Right atrium auricular region (tissue), 2 donors: Measurements from ENCODE around the gene PLA2R1. TPM values are rescaled to one million over a fixed set of nuclear protein-coding genes. Genes with fewer than 3 reads are reported as not detected.

Experiments used
- DNase-seq: peaks from one replicate; pipeline ENCODE4 v3.0.0-alpha.2; 2019; ENCODE audit warnings: low spot score
- H3K27ac ChIP-seq, 2 donors: fragments of 200-600 bp; sonication (generic); 1 replicate in 1 of 2; 2 replicates in 1 of 2; pipeline ENCODE4 v1.5.1; 2016 to 2019
- H3K27me3 ChIP-seq, 2 donors: fragments of 200-600 bp; sonication (generic); one replicate each; pipeline versions ENCODE4 v1.5.1 to v1.6.0; 2017 to 2019
- H3K36me3 ChIP-seq: fragments of 200-600 bp; sonication (generic); one replicate; pipeline ENCODE4 v1.5.1; 2016
- H3K4me1 ChIP-seq, 2 donors: fragments of 200-600 bp; sonication (generic); one replicate each; pipeline versions ENCODE4 v1.5.1 to v1.6.0; 2017 to 2019
- H3K4me3 ChIP-seq, 2 donors: fragments of 200-600 bp; sonication (generic); 1 replicate in 1 of 2; 2 replicates in 1 of 2; pipeline ENCODE4 v1.5.1; 2017 to 2019; ENCODE audit warnings: mild to moderate bottlenecking in 1 of 2, moderate library complexity in 1 of 2
- H3K9me3 ChIP-seq, 2 donors: fragments of 200-600 bp; sonication (generic); one replicate each; pipeline ENCODE4 v1.5.1; 2019
- total RNA-seq, 2 donors: library from RNA; depleted of rRNA; stranded (reverse); fragments of >200 nt; gene quantifications; one replicate each; pipeline ENCODE4 v1.1.0, GENCODE V29; 2016
- TF ChIP-seq, protein P1 (sequence below), 2 donors: fragments of 200-600 bp; sonication (generic); IDR thresholded peaks; one replicate each; pipeline ENCODE4 v1.5.1; 2019; ENCODE audit warnings: antibody characterized with exemption in 2 of 2

Gene PLA2R1
- total RNA-seq, 2 donors from 2014 or later, result 2.8 to 3.3 TPM

DNA sequence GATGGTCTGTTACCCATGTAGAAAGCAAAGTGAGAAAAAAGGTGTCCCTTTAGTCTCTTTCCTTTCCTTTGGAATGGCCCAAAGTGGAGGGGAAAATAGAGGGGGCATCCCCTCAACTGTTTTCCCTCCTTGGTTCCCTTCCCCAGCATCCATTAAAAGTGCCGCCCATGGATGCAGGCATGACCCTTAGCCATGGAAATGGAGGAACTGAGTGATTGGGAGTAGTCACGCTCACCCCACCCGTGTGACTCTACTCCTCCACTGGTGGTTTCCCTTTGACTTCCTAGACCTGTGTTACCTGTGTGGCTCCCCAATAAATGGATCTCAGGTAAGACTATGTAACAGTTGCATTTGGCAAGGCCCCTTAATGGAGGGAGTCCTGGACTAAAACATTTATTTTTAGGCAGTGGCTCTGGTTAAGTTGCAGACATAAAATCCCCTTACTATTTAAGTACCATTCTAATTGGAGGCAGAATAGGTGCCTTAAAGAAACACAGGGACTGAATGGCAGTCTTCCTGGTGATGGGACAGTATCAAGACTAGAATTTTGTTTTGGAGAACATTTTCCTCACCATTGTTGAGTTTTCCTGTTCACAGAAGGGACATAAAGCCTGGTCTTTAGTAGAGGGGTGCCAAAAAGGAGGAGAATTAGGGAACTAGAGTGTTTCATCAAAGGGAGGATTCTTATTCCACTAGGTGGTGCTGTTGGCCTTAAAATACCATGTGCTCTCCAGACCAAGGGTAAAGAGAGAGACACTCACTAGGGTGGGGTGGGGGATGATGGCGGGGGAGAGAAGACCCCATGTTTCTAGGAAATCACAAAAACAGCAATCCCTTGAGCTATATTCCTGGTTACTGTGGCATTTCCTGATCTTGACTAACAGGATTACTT lies 25.7 kb upstream of the PLA2R1 start:
- Histone ChIP-seq H3K4me3 (no peak overlapping the region), H3K9me3 (peaks cover 38 to 76% of the 10 kb centered on the region in 2 donors), H3K36me3 (no peaks in the 10 kb centered on the region), H3K27ac (no peak overlapping the region), H3K4me1 (no peaks in the 10 kb centered on the region), H3K27me3 (no peaks in the 10 kb centered on the region)
- TF ChIP-seq, protein P1, sequence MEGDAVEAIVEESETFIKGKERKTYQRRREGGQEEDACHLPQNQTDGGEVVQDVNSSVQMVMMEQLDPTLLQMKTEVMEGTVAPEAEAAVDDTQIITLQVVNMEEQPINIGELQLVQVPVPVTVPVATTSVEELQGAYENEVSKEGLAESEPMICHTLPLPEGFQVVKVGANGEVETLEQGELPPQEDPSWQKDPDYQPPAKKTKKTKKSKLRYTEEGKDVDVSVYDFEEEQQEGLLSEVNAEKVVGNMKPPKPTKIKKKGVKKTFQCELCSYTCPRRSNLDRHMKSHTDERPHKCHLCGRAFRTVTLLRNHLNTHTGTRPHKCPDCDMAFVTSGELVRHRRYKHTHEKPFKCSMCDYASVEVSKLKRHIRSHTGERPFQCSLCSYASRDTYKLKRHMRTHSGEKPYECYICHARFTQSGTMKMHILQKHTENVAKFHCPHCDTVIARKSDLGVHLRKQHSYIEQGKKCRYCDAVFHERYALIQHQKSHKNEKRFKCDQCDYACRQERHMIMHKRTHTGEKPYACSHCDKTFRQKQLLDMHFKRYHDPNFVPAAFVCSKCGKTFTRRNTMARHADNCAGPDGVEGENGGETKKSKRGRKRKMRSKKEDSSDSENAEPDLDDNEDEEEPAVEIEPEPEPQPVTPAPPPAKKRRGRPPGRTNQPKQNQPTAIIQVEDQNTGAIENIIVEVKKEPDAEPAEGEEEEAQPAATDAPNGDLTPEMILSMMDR (IDR thresholded peaks at IDR 0.05), result peak in 1 of 2 donors; percentile 19
- DNase-seq, result no peak

- no peak for DNase-seq
- no peaks in the 10 kb centered on the region for H3K27me3 ChIP-seq
- no peak overlapping the region for H3K27ac ChIP-seq
- TF ChIP-seq, protein P1 (IDR thresholded peaks at IDR 0.05), result no peak
- no peak overlapping the region for H3K4me3 ChIP-seq
- no peaks in the 10 kb centered on the region for H3K4me1 ChIP-seq
- H3K9me3 ChIP-seq, result peaks cover 38 to 72% of the 10 kb centered on the region in 2 donors
- no peaks in the 10 kb centered on the region for H3K36me3 ChIP-seq
These were observed 23.2 kb upstream of the PLA2R1 start for GRCh38 chr2:160085662-160086061.

DNA sequence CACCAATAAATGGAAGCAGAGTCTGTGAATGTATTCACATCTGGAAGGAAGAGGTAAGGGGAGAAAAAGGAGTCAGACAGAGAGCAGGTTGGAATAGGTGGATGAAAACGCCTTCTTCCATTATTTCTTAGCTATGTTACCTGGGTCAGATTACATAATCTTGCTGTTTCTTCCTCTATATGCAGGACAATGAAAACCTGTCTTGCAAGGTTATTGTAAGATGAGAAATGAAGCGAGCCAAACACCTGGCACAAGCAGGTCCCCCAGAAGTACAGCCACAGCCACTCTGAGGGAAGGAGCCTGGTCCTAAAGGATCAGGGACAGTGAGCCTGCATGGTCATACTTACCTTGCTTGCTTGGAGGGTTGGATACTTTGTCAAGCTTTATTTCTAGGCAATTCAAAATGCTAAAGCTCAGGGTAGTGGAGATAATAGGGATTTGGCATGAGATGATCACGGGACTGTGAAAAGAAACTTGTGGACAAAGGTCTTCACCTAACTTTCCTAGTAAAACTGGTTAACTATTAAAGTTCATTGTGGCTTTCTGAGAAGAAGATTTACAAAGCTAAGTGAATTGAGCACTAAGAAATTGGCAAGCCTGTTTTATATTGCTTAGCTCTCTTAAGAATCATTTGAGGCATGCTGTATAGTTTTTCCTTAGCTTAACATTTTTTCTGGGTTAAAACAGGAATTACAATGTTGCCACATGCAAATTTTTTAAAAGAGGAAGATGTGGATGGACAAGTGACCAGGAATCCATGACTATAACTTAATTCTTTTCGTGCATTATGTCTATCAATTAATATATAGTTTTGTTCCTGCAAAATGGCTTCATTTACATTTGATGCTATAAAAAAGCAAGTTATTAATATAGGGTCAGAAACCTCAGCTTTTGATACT lies 15.7 kb upstream of the PLA2R1 start:
- TF ChIP-seq, protein P1 (IDR thresholded peaks at IDR 0.05), result no peak
- no peak for DNase-seq
- Histone ChIP-seq H3K9me3 (peaks cover 0 to 3% of the 10 kb centered on the region in 2 donors), H3K4me3 (no peak overlapping the region), H3K27me3 (no peaks in the 10 kb centered on the region), H3K36me3 (no peaks in the 10 kb centered on the region), H3K4me1 (no peaks in the 10 kb centered on the region), H3K27ac (no peak overlapping the region)

DNA sequence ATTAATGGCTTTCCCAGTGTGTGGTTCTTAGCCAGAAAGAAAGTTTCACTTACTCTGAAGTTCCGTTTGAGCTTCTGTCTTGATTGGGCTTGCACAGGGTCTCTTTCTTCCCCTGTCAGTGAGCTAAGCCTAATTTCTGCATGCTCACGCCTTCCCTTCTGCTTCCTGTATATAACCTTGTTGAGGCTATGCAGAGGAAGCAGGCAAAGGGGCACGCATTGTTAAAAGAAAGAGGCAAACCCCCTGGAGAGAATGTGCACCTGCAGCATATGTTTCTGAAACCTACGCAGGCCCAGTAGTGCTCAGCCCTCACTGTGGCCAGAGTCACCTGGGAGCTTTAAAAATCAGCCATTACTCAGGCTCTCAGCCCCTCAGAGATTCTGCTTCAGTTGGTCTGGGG lies 14.5 kb upstream of the PLA2R1 start:
- TF ChIP-seq, protein P1 (IDR thresholded peaks at IDR 0.05), result no peak
- no peak overlapping the region for H3K27ac ChIP-seq
- no peak for DNase-seq
- no peaks in the 10 kb centered on the region for H3K36me3 ChIP-seq
- H3K4me3 ChIP-seq, result no peak overlapping the region
- no peaks in the 10 kb centered on the region for H3K4me1 ChIP-seq
- H3K9me3 ChIP-seq, result no peaks in the 10 kb centered on the region
- H3K27me3 ChIP-seq, result no peaks in the 10 kb centered on the region

- no peaks in the 10 kb centered on the region for H3K27me3 ChIP-seq
- H3K27ac ChIP-seq, result no peak overlapping the region
- no peak overlapping the region for H3K4me3 ChIP-seq
- H3K9me3 ChIP-seq, result no peaks in the 10 kb centered on the region
- TF ChIP-seq, protein P1 (IDR thresholded peaks at IDR 0.05), result no peak
- no peaks in the 10 kb centered on the region for H3K4me1 ChIP-seq
- no peaks in the 10 kb centered on the region for H3K36me3 ChIP-seq
- DNase-seq, result no peak
These were observed 13.8 kb upstream of the PLA2R1 start for GRCh38 chr2:160076241-160076640.
